GM12874 (cell line): ENCODE measurements around the gene PLEKHG2.

Experiments
- TF ChIP-seq, protein P1 (sequence below): IDR thresholded peaks from 2 replicates; pipeline ENCODE4 v1.5.1; 2011; ENCODE audit warnings: low read depth, mild to moderate bottlenecking, control low read depth, low read length, moderate library complexity; ENCODE audit not compliant: insufficient read depth

The PLEKHG2 gene

DNA sequence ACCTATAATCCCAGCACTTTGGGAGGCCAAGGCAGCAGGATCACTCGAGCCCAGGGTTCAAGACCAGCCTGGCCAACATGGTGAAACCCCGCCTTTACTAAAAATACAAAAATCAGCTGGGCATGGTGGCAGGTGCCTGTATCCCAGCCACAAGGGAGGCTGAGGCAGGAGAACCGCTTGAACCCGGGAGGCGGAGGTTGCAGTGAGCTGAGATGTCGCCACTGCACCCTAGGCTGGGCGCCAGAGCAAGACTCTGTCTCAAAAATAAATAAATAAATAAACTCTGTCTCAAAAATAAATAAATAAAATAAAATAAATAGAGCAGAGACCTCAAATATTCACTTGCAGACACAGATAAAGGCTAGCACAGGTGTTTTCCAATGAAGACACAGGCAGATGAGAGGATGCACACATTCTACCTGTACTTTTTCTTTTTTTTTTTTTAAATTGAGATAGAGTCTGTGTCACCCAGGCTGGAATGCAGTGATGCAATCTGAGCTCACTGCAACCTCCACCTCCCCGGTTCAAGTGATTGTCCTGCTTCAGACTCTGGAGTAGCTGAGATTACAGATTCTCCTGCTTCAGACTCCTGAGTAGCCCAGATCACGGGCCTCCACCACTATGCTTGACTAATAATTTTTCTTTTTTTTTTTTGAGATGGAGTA lies 25.9 kb downstream of the PLEKHG2 start:
- TF ChIP-seq, protein P1, sequence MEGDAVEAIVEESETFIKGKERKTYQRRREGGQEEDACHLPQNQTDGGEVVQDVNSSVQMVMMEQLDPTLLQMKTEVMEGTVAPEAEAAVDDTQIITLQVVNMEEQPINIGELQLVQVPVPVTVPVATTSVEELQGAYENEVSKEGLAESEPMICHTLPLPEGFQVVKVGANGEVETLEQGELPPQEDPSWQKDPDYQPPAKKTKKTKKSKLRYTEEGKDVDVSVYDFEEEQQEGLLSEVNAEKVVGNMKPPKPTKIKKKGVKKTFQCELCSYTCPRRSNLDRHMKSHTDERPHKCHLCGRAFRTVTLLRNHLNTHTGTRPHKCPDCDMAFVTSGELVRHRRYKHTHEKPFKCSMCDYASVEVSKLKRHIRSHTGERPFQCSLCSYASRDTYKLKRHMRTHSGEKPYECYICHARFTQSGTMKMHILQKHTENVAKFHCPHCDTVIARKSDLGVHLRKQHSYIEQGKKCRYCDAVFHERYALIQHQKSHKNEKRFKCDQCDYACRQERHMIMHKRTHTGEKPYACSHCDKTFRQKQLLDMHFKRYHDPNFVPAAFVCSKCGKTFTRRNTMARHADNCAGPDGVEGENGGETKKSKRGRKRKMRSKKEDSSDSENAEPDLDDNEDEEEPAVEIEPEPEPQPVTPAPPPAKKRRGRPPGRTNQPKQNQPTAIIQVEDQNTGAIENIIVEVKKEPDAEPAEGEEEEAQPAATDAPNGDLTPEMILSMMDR: no peak

DNA sequence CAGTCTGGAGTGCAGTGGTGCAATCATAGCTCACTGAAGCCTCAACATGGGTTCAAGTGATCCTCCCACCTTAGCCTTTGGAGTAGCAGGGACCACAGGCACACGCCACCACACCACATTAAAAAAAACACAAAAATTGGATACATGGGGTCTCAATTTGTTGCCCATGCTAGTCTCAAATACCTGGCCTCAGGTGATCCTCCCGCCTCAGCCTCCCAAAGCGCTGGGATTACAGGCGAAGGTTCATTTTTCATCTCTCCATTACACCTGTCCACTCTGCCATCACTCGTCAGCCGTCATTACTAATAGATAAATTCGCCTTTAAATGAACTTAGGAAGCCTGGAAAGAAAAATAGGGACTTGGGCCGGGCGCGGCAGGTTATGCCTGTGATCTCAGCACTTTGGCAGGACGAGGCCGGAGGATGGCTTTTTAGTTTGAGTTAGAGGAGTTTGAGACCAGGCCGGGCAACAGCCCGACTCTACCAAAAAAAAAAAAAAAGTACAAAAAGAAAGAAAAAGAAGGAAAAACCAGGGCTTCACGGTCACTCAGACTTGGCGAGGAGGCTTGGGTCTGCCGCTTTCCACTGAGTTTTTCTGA lies 32.2 kb downstream of the PLEKHG2 start:
- TF ChIP-seq, protein P1: no peak

DNA sequence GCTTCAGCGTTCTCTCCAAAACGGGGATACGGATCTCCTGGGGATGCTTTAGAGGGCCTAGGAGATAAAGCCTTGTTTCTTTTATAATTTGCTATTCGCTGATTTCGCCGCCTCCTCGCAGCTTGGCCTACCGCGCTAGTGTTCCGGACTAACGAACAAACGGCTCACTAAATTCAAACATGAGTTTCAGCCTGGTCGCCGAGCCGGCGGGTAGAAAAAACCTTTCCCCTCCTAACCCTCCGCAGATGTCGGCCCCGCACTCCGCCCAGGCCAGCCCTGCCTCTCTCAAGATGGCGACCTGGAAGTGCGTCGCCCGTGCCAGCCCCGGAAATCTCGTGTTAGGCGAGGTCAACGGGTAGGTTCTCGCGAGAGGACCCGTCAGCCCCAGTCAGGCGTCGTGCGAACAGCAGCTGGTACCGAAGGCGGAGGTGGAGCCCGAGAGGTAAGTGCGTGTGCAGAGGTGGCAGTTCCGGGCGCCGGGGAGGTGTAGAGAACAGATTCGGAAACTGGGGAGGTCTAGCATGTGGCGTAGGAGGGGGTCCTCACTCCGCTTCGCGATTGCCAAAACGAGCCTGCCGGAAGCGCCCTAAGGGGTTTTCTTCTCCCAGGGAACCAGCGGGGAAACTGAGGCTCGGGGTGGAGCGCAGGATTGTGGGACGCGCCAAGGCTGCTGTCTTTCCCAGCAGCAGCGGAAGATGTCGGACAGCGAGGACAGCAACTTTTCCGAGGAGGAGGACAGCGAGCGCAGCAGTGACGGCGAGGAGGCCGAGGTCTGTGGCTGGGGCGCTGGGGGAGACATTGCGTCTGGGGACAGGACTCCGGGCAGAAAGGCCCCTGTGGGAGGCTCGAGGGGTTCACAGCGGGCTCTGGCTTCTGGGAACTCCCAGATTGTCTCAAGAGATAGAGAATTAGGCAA lies 33.0 kb downstream of the PLEKHG2 start, which contains the start of gene SUPT5H:
TSS of gene SUPT5H (plus strand) at position 387 of the 916 bp plus-strand sequence. CDS start at position 696, 309 bp downstream.
- TF ChIP-seq, protein P1: no peak

DNA sequence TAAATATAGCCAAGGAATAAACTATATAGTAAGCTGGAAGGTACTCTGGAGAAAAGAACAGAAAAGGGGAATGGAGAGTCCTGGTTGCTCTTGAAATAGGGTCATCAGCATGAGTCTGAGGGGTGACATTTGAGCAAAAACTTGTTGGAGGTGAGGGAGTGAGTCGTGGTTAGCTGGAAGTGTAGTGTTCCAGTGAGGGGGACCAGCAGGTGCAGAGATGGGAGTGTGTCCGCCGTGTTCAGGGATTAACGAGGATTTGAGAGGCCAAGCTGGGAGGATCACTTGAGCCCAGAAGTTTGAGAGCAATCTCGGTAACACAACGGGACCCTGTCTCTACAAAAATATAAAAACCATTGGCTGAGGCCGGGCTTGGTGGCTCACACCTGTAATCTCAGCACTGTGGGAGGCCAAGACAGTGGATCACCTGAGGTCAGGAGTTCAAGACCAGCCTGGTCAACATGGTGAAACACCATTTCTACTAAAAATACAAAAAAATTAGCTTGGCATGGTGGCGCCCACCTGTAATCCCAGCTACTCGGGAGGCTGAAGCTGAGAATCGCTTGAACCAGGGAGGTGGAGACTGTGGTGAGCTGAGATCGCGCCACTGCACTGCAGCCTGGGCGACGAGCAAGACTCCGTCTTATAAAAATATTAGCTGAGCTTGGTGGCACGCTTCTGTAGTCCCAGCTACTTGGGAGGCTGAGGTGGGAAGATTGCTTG lies 34.1 kb downstream of the PLEKHG2 start:
- TF ChIP-seq, protein P1: no peak

DNA sequence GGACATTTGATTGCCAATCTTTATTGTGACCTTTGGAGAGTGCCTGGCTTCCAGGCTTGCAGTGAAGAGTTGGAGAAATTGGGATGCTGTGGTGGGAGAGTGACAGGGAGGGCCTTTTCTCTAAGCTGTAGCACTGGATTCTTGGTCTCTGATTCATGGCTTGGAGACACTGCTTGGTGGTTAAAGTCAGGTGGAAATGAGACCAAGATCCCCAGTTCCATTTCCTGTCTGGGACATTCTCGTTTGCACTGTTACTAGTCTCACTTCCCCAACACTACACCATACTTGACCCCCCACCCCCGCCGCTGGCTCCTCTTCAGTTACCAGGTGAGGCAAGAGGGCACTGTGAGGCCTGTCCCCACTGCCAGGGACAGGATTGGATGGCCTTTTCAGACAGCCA lies 35.8 kb downstream of the PLEKHG2 start:
- TF ChIP-seq, protein P1: no peak

DNA sequence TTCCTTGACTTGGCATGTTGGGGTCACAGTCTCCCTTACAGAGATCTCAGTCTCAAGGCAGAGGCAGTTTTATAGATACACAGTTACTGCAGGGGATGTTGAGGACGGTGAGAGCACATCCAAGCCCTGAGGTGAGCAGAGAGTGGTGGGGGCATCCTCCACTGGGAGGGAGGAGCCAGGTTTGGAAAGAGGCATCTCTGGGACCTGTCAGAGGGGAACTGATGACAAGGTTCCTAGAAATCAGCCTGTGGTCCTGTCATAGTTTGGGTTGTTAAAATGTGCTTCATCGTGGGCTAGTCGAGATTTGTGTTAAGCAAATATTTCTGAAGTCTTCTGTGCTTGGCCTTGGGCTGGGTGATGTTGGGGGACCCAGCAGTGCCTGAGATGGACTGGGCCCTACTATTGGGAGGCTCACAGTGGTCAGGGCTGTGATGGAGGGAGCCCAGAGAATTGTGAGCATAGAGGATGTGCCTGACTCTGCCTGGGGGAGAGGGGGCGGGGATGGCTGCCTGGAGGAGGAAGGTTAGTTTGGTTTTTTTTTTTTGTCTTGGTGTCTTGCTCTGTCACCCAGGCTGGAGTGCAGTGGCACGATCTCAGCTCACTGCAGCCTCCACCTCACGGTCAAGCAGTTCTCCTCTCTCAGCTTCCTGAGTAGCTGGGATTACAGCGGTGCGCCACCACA lies 36.8 kb downstream of the PLEKHG2 start:
- TF ChIP-seq, protein P1: no peak
